Choroid plexus epithelial cell (primary cell): ENCODE results near the gene CTDSP2.

Experiments used
- DNase-seq: peaks from one replicate; pipeline ENCODE4 v3.0.0-alpha.2; 2010; ENCODE audit warnings: low read depth
- H3K4me3 ChIP-seq: 2 replicates; pipeline ENCODE4 v1.5.1; 2011; ENCODE audit warnings: low read depth, mild to moderate bottlenecking, control low read depth, low read length, moderate library complexity
- TF ChIP-seq, protein P1 (sequence below): conservative IDR thresholded peaks from 2 replicates; pipeline ENCODE4 v1.5.1; 2011; ENCODE audit warnings: low read depth, mild to moderate bottlenecking, control low read depth, inconsistent platforms, low read length, moderate library complexity

The CTDSP2 gene

DNA sequence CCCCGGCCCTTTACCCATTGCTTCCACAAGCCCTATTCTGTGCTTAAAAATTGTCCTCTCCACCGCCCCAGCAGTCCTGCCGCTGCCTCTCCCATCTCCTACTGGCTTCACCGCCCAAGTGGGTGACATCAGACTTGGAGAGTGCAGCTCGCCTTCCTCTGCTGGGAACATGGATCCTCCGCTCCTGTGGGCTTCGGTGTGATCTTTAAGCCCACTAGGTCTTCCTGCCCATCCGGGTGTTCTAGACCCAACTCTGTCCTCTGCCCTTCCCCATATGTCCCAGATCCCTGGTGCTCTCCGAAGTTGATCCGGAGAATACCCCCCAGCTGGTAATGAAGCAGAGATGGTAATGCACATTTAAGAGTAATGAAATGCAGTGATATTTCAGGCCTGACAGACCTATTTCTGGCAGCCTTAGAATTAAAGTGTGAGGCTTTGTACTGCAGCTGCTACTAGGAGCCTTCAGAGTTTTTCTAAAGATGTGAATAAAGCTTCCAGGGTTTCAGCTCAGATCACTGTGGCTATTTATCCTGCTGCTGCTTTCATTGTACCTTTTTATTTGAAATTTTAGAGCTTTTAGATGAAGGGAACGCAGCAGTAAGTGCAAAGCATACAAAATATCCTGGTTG is 22.9 kb upstream of the CTDSP2 start:
- DNase-seq, result no peak
- TF ChIP-seq, protein P1, sequence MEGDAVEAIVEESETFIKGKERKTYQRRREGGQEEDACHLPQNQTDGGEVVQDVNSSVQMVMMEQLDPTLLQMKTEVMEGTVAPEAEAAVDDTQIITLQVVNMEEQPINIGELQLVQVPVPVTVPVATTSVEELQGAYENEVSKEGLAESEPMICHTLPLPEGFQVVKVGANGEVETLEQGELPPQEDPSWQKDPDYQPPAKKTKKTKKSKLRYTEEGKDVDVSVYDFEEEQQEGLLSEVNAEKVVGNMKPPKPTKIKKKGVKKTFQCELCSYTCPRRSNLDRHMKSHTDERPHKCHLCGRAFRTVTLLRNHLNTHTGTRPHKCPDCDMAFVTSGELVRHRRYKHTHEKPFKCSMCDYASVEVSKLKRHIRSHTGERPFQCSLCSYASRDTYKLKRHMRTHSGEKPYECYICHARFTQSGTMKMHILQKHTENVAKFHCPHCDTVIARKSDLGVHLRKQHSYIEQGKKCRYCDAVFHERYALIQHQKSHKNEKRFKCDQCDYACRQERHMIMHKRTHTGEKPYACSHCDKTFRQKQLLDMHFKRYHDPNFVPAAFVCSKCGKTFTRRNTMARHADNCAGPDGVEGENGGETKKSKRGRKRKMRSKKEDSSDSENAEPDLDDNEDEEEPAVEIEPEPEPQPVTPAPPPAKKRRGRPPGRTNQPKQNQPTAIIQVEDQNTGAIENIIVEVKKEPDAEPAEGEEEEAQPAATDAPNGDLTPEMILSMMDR, result no peak
- H3K4me3 ChIP-seq, result no peak overlapping the region

- no peak overlapping the region for H3K4me3 ChIP-seq
- DNase-seq, result no peak
- TF ChIP-seq, protein P1, result no peak
These were observed 22.3 kb upstream of the CTDSP2 start for GRCh38 chr12:57868851-57869268.

GRCh38 chr12:57868221-57868620 is 21.7 kb upstream of the CTDSP2 start:
- TF ChIP-seq, protein P1, result no peak
- H3K4me3 ChIP-seq, result no peak overlapping the region

GRCh38 chr12:57866308-57867019 is 19.9 kb upstream of the CTDSP2 start:
- DNase-seq, result no peak
- no peak overlapping the region for H3K4me3 ChIP-seq
- TF ChIP-seq, protein P1, result no peak

More at GRCh38 chr12:57868221-57868620, 21.7 kb upstream of the CTDSP2 start:
- no peak for DNase-seq

DNA sequence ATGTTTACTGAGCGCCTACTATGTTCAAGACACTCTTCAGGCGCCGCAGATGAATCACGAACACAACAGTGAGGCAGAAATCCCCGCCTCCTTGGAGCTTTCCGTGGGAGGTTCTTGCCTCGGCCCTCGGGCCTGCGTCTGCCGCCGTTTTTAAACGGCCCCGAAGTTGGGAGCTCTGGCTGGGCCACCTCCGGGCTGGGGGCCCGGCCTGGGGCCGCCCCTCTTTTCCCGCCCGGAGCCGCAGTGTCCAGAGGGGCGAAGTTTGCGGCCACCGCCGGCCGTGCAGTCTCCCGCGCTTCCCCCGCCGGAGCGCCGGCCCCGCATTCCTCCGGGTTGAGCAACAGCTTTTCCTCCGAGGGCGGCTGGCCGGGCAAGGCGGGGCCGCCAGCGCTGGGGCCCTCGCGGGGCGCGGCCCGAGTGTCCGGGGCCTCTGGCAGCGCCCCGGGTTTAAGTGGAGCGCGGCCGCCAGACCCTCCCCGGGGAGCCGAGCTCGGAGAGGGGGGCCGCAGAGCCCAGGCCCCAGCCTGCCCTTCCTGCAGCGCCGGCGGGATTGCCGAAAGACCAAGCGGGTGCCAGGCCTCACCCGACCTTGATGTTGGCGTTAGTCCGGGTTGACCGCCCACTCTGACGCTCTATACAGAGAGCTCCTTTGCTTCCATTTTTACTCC is 18.7 kb upstream of the CTDSP2 start:
- TF ChIP-seq, protein P1, result no peak
- peak; percentile 80 for DNase-seq
- peak overlapping the region; percentile 52 for H3K4me3 ChIP-seq

DNA sequence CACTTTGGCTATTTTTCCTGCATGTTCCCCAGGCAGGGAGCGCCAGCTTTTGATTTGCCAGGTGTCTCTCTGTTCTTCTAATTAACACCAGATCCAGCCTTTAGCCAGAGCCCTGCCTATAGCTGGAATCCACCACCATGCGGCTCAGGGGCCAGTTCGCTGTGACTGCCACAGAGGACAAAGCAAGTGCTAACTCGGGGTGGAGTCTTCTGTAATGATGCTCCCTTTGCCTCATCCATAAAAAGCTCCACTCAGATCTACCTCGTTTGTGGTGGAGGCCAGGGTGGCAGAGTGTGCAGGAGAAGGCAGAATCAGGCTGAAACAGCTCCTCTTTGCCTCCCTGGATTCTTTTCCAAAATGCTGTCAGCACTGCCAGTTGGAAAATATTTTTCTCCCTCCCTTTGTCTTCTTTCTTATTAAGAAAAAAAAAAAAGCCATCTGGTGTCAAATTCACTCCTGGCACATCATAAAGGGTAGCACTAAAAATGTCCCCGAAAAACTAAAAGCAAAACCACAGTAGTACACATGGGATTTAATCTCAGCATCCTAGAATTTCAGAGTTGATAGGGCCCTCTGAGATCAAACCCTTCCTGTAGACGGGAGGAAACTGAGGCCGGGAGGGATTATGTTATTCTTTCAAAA is 18.0 kb upstream of the CTDSP2 start:
- no peak for DNase-seq
- peak overlapping the region; percentile 52 for H3K4me3 ChIP-seq

More for the DNA sequence above, 18.0 kb upstream of the CTDSP2 start:
- TF ChIP-seq, protein P1, result peak; percentile 12
